ENCODE data around the gene KCNQ5. TPM values are rescaled to one million over a fixed set of nuclear protein-coding genes. Genes with fewer than 3 reads are reported as not detected.
A peak's percentile ranks its signal among the peaks of the same experiment; 100 is the strongest.

The KCNQ5 gene
- total and polyA plus RNA-seq, 2 of the 8 experiments (the other 6 are each of a cell fraction or from before 2014, with no cell fraction given): 0.83 to 1.2 TPM

DNA sequence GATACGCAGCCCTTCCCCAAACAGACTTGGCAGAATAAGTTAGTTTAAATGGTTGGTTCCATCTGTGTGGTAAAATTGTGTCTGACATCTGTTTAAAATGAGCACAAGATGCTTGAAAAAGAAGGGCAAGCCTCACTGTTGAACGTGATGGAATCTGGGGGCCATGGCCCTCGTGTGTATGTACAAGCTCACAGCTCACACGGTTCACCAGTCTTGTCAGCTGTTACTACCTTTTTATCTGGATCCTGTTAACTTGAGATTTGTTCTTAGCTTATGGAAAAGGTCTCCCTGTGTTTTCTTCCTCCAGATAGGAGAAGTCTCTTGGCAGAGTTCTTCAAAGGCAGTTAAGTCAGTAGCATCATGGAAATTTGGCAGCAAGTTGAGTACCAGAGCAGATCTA is 332.9 kb downstream of the KCNQ5 start:
- no peaks in the 10 kb centered on the region for H4K20me1 ChIP-seq (replicated peaks in 1 of 2; ENCODE audit: control insufficient read depth in 1 of 2, insufficient read depth in 2 of 2, low read length in 2 of 2)
- H3K9ac ChIP-seq (replicated peaks in 1 of 4; ENCODE audit: extremely low read depth in 1 of 4, low read depth in 3 of 4, low read length in 3 of 4): no peak overlapping the region
- H2AK5ac ChIP-seq (ENCODE audit: low read depth, low read length): no peak overlapping the region
- no peak overlapping the region for H2BK20ac ChIP-seq (ENCODE audit: low read length)
- ChIA-PET CTCF (ENCODE audit: partially characterized antibody) (interaction anchor here (0.7 kb wide), 1 partner anchor 43 kb away, joined by 5 read pairs; no protein-coding TSS in a partner anchor), POLR2A (ENCODE audit: partially characterized antibody) (interaction anchor here (0.6 kb wide), 1 partner anchor 17 kb away, joined by 3 read pairs; no protein-coding TSS in a partner anchor)
- no peak overlapping the region for H3K23ac ChIP-seq (ENCODE audit: insufficient read length)
- H3K4me2 ChIP-seq (ENCODE audit: insufficient read depth in 1 of 2, low read depth in 2 of 2, low read length in 2 of 2): no peak overlapping the region
- no peaks in the 10 kb centered on the region for H3K9me3 ChIP-seq (ENCODE audit: insufficient read depth in 2 of 2, low read depth in 1 of 2, low read length in 1 of 2)
- peak; percentile 57 for FAIRE-seq
- no peaks in the 10 kb centered on the region for H3K23me2 ChIP-seq (ENCODE audit: low read depth, low read length)
- no peak overlapping the region for H3K18ac ChIP-seq (ENCODE audit: extremely low read depth, low read length)
- H2BK5ac ChIP-seq (ENCODE audit: low read depth, low read length): no peak overlapping the region
- no peaks in the 10 kb centered on the region for H3K27me3 ChIP-seq (replicated peaks in 1 of 4; ENCODE audit: control insufficient read depth in 3 of 4, extremely low read depth in 1 of 4, insufficient read depth in 3 of 4, low read length in 3 of 4)
- WGBS, 2 experiments (ENCODE audit: extremely low coverage in 1 of 2, insufficient coverage in 1 of 2, insufficient read length in 1 of 2, insufficient replicate concordance in 2 of 2, low coverage in 1 of 2, low lambda C conversion rate in 2 of 2, missing lambda C conversion rate in 1 of 2): 96% methylated on average over 4 of the region's 4 CpGs; no CpG with 5 or more reads in 1 of the 2 experiments
- H3K56ac ChIP-seq (replicated peaks; ENCODE audit: insufficient read length, low read depth, low read length): no peak overlapping the region
- H3K36me3 ChIP-seq (ENCODE audit: control insufficient read depth in 2 of 4, insufficient read depth in 4 of 4, low read length in 3 of 4): no peaks in the 10 kb centered on the region
- H2BK15ac ChIP-seq (ENCODE audit: low read length): no peak overlapping the region
- no peak overlapping the region for H4K91ac ChIP-seq (replicated peaks; ENCODE audit: insufficient read length, low read length)
- H3K14ac ChIP-seq (ENCODE audit: insufficient read length): no peak overlapping the region
- H2BK12ac ChIP-seq (ENCODE audit: low read depth, low read length): no peak overlapping the region
- H3K4me1 ChIP-seq (replicated peaks in 1 of 4; ENCODE audit: control insufficient read depth in 3 of 4, insufficient read depth in 4 of 4, low read length in 3 of 4): peaks cover 0 to 2% (median 0%) of the 10 kb centered on the region in 4 experiments; a peak in 1 of 7 replicates
- H2AFZ ChIP-seq (ENCODE audit: low read length): no peak overlapping the region
- H4K5ac ChIP-seq (ENCODE audit: insufficient read length, low read depth, low read length): no peak overlapping the region
- no peaks in the 10 kb centered on the region for H3K79me1 ChIP-seq (ENCODE audit: low read depth, low read length)
- H2BK120ac ChIP-seq (replicated peaks; ENCODE audit: low read depth, low read length): no peak overlapping the region
- no peaks in the 10 kb centered on the region for H3K79me2 ChIP-seq (ENCODE audit: control insufficient read depth in 1 of 2, insufficient read depth in 2 of 2, low read length in 2 of 2)
- DNase-seq (ENCODE audit: low read depth in 1 of 2, low spot score in 2 of 2): no peak
- no peak overlapping the region for H3K4me3 ChIP-seq (ENCODE audit: extremely low read depth in 1 of 4, insufficient read depth in 2 of 4, low read depth in 3 of 4, low read length in 4 of 4)
- no peak overlapping the region for H3K27ac ChIP-seq (ENCODE audit: low read depth, low read length)
- no peak overlapping the region for H3K4ac ChIP-seq (replicated peaks; ENCODE audit: insufficient read length, low read depth, low read length)
- no peak overlapping the region for H4K8ac ChIP-seq (ENCODE audit: extremely low read depth, insufficient read depth, low read length)
- no peak for TF ChIP-seq BACH1 (IDR thresholded peaks at IDR 0.05; ENCODE audit: low read length)
- no peak for TF ChIP-seq RFX5 (IDR thresholded peaks at IDR 0.05; ENCODE audit: borderline replicate concordance, low read depth, low read length)
- no peak for TF ChIP-seq SRF (IDR thresholded peaks at IDR 0.05; ENCODE audit: low read depth, low read length)
- no peak for TF ChIP-seq CHD2 (IDR thresholded peaks at IDR 0.05; ENCODE audit: low read length)
- TF ChIP-seq RNF2 (IDR thresholded peaks at IDR 0.05; ENCODE audit: borderline replicate concordance, low read depth, low read length, missing control alignments, poor library complexity, severe bottlenecking): no peak
- no peak for TF ChIP-seq KDM5A (IDR thresholded peaks at IDR 0.05; ENCODE audit: low read length)
- TF ChIP-seq E2F6 (IDR thresholded peaks at IDR 0.05): no peak
- TF ChIP-seq RBBP5 (IDR thresholded peaks at IDR 0.05; ENCODE audit: borderline replicate concordance, low read depth, low read length): no peak
- no peak for TF ChIP-seq MAX (IDR thresholded peaks at IDR 0.05)
- TF ChIP-seq KDM1A (IDR thresholded peaks at IDR 0.05; ENCODE audit: borderline replicate concordance, low read length): no peak
- TF ChIP-seq BRCA1 (IDR thresholded peaks at IDR 0.05; ENCODE audit: low read depth, low read length): no peak
- no peak for TF ChIP-seq NANOG (IDR thresholded peaks at IDR 0.05; ENCODE audit: insufficient read depth, low read depth, low read length, poor library complexity, severe bottlenecking)
- no peak for TF ChIP-seq GABPA (IDR thresholded peaks at IDR 0.05; ENCODE audit: borderline replicate concordance, insufficient read depth, low read length)

Measured in H1 (cell line).